GM12865 (cell line): ENCODE measurements around the gene HPSE2.
A peak's percentile ranks its signal among the peaks of the same experiment; 100 is the strongest.

Experiments
- DNase-seq: peaks from one replicate; pipeline ENCODE4 v3.0.0; 2010; ENCODE audit warnings: low read depth
- H3K4me3 ChIP-seq: 2 replicates; pipeline ENCODE4 v1.5.1; 2011; ENCODE audit warnings: mild to moderate bottlenecking, low read depth, low read length, control low read depth
- CTCF ChIP-seq: IDR thresholded peaks from 2 replicates; pipeline ENCODE4 v1.5.1; 2011; ENCODE audit warnings: low read length, control low read depth, low read depth, inconsistent platforms; ENCODE audit not compliant: insufficient read depth; ENCODE audit errors: missing control alignments

Gene HPSE2

GRCh38 chr10:98745645-98746044 is 490.0 kb downstream of the HPSE2 start:
- H3K4me3 ChIP-seq = no peak overlapping the region
- no peak for TF ChIP-seq CTCF
- DNase-seq = peak; percentile 9

- no peak for TF ChIP-seq CTCF
- no peak for DNase-seq
- H3K4me3 ChIP-seq = no peak overlapping the region
Measured at GRCh38 chr10:98720551-98720950, 515.1 kb downstream of the HPSE2 start.

GRCh38 chr10:98713586-98713985 is 522.1 kb downstream of the HPSE2 start:
- no peak for DNase-seq
- H3K4me3 ChIP-seq = no peak overlapping the region
- no peak for TF ChIP-seq CTCF

GRCh38 chr10:98696516-98696915 is 539.1 kb downstream of the HPSE2 start:
- DNase-seq = no peak
- H3K4me3 ChIP-seq = no peak overlapping the region
- no peak for TF ChIP-seq CTCF

GRCh38 chr10:98694883-98695282 is 540.8 kb downstream of the HPSE2 start:
- TF ChIP-seq CTCF = no peak
- no peak for DNase-seq
- H3K4me3 ChIP-seq = no peak overlapping the region

- no peak for TF ChIP-seq CTCF
- DNase-seq = no peak
- H3K4me3 ChIP-seq = no peak overlapping the region
Measured at GRCh38 chr10:98694014-98694413, 541.6 kb downstream of the HPSE2 start.

- no peak overlapping the region for H3K4me3 ChIP-seq
- DNase-seq = no peak
- no peak for TF ChIP-seq CTCF
Measured at GRCh38 chr10:98687685-98688084, 548.0 kb downstream of the HPSE2 start.
